HG03432 (cell line): ENCODE data around the gene MPV17L2.
"Not testable (repeated sequence)": the region's sequence is repeated elsewhere in the genome, so short reads cannot be mapped to it uniquely, and the experiment has no call there.

Experiments used
- ATAC-seq: cut with Tn5 transposase; IDR thresholded peaks from one replicate; pipeline ENCODE4 v1.9.1; 2021; ENCODE audit warnings: mild to moderate bottlenecking, moderate library complexity; ENCODE audit not compliant: unreplicated experiment

MPV17L2 gene

DNA sequence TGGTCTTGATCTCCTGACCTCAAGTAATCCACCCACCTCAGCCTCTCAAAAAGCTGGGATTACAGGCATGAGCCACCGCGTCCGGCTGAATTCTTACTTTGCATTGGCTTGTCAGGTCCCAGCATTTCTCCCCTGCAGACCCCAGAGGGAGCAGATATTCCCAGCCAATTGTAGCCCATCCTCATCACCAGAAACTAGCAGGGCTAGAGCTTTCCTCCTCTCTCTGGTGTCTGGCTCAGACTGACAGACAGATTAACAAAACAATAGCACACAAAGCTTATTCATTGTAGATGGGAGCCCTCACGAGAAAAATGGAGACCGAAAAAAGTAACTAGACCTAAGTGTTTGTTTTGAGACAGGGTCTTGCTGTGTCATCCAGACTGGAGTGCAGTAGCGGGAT, 7.5 kb upstream of the MPV17L2 start:
- no peak for ATAC-seq

DNA sequence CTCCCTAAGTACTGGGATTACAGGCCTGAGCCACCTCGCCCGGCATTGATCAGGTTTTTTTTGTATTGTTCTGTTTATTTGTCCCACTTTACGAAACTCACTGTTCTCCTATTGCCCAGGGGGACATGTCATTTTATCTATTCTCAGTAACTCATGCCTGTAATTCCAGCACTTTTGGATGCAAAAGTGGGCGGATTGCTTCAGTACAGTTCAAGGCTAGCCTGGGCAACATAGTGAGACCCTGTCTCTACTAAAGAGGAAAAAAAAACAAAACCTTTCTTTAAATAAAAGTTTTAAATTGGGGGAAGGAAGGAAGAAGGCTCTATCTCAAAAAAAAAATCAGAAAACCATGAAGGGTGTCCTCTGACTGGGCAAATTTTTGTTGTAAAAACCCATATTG, 2.7 kb upstream of the MPV17L2 start:
- no peak for ATAC-seq

DNA sequence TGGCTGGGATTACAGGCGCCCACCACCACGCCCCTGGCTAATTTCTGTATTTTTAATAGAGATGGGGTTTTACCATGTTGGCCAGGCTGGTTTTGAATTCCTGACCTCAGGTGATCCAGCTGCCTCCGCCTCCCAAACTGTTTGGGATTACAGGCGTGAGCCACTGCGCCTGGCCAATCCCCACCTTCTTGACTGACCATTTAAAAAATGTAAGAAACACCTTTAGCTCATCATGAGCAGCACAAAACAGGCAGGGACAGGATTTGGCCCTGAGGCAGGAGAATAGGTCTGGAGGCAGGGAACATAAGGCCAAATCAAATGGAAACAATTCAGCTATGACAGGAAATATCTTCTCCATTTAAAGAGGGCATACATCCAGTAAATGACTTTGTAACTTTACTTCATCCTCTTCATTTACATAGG, 1.4 kb upstream of the MPV17L2 start:
- no peak for ATAC-seq

DNA sequence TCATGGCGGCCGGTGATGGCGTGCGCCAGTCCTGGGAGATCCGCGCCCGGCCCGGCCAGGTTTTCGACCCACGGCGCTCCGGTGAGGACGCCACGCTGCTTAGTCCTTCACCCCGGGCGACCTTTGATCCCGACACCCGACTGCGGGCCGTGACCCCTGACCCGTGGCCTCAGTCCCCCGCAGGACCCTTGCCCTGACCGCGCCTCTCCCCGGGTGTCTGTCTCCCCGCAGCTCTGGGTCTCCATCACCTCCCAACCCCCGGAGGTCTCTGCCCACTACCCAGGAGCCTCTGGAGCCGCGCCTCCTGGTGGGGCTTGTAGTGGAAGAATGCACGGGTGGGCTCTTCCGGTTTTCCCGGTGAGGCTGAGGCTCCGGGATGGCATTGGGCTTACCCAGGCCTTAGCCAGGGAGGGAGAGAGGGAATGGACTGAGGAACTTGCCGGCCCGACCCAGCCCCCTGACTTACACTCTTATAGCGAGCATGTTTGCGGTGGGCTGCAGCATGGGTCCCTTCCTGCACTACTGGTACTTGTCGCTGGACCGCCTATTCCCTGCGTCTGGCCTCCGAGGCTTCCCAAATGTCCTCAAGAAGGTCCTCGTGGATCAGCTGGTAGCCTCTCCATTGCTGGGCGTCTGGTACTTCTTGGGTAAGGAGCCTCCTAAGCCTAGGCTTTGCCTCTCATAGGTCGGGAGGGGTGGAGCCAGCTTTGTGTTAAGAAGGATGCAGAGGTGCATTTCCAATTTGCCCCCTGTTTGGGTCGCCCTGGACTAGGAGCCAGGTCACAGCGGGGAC, 566 bp downstream of the MPV17L2 start:
- no peak for ATAC-seq

DNA sequence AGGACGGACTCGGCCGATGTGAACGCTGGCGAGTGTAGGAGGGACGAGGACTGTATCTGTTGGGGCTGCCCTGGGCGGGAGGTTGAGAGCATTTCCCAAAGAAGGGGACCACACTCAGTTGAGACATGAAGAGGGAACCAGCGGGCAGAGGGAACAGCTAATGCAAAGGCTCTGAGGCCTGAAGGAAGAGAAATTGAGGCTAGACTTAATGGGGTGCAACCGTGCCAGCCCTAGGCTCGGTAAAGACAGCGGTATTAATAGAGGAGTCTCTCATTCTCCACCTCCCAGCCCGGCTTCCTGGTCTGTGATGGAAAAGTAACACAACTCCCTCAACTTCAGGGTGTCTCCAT, 1.1 kb downstream of the MPV17L2 start:
- ATAC-seq = no peak

DNA sequence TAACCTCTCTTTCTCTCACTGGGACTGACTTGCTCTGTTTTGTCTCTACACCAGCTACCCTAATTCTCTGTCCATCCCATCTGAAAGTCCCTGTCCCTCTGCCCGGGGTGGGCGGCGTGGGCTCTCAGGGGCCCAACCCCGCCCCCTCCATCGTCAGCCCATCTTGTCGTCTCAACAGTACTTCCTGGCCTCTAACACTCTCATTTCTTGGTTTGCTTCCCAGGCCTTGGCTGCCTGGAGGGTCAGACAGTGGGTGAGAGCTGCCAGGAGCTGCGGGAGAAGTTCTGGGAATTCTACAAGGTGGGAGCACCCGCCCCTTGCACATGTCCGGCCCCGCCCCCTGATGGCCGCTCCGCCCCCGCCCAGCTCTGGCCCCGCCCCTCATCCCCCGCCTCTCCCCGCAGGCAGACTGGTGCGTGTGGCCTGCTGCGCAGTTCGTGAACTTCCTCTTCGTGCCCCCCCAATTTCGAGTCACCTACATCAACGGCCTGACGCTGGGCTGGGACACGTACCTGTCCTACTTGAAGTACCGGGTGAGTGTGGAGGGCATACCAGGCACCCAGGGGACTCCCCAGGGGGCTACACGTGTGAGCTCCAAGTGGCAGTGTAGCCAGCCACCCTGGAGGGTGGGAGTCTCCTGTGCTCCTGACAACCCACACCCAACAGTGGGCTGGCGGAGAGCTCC, 1.7 kb downstream of the MPV17L2 start:
- ATAC-seq = no peak

DNA sequence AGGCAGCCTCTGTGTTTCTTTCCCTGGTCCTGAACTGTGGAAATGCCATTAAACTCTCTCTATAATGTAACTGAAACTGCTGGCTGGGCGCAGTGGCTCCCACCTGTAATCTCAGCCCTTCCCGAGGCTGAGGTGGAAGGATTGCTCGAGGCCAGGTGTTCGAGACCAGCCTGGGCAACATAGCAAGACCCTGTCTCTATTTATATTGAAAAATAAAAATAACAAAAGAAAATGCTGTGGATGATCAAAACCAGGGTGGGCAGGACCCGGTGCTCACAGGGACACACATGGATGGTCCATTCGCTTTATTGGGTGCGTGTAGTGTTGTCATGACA, 3.5 kb downstream of the MPV17L2 start:
- ATAC-seq = no peak

DNA sequence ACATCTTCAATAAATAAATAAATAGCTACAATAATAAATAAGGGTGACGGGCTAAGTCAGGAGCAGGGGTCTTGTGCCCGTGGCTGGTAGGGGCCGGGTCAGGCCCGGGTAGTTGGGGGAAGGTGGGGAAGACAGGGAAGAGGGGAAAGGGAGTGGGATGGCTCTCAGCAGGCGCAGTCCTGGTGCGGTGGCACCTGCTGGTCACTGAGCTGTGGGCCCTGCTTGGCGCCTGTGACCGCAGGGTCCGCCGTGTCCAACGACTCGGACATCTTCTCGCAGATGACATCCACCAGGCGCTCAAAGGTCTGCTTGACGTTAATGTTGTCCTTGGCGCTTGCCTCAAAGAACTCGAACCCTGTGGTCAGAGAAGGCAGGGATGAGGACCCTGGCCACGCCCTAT, 4.3 kb downstream of the MPV17L2 start:
- ATAC-seq = no peak

DNA sequence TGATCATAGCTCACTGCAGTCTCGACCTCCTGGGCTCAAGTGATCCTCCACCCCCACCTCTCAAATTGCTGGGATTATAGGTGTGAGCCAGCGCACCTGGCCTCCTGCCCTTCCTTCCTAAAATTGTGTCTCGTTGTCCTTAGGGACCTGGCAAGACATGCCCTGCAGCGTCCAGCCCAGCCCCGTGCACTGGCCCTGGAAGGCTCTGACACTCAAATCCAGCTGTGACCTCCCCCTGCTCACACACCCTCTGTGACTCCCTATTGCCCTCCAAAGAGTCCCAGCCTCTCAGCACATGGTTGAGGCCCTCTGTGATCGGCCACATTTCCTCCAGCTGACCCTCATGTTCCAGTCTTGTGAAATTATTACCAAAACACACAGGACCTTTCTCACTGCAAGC, 4.9 kb downstream of the MPV17L2 start:
- ATAC-seq = no peak

DNA sequence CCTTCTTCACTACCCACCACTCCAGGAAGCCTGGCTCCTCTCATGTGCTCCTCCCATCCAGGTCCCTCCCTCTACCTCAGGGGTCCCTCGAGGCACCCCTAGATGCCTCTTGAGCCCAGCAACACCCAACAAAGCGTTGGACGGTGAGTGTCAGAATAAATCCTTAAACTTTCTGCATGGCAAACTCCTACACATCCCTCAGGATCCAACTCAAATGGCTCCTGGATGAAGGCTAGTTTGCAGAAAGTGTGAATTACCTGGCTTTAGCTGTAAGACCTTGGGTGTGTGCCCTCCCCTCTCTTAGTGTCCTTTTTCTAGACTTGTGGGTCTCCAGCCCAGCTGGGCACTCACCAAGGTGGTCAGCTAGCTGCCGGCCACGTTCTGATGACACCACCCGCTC, 5.4 kb downstream of the MPV17L2 start:
- ATAC-seq = no peak

DNA sequence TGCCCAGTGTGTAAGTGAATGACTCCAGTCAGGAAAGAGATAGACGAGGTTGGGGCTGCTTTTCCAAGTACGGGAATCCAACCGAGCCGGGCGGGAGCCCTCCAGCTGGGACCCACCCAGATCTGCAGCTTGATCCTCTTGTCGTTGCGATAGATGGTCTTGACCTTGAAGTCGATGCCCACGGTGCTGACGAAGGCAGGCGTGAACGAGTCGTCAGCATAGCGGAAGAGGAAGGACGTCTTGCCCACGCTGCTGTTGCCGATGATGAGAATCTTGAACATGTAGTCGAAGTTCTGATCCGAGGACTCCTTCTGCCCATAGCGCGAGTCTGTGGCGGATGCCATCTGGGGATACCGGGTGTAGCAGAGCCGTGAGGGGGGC, 9.4 kb downstream of the MPV17L2 start:
- ATAC-seq = no peak

DNA sequence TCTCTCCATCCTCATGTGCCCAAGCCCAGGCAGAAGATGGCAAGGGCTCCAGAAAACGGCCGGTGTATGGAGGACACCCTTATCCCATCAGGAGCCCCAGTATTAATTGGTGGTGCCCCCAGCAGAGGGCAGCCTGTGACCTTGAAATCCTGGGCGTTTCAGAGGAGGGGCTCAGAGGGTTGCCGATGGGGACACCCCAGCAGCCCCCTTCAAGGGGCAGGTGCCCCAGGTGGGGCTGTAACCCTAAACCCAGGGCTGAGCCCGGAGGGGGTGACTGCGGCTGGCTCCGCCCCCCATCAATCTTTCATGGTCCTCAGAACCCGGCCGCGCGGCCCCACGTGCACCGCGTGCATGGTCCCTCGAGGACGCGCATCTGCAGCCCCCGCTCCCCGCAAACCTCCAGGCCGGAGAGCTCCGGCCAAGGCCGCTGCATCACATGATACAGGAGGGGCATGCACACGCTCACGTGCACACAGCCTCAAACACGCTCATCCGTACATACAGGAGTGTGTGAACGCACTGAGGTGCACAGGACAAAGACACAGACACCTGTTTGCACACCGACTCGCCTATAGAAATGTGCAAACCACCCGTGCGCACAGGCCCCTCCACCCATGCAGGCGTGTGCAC, 9.9 kb downstream of the MPV17L2 start:
- no peak for ATAC-seq

DNA sequence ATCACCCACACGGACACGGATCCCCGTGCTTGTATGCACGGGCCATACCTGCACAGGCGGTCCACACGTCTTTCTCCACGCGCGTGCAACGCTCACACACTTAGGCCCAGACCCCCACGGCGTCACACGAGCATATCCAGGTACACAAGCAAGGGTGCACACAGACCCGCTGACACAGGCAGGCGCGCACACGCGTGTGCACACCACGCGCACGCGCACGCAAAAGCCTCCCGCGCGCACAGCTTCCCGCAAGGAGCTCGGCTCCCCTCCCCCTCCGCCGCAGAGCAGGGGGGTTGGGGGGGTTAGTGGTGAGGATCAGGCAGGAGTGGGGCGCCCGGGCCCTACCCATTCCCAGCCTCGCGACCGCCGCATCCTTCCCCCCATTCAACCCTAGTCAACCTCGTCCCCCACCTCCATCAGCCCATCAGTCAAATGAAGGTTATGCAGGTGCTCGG, 10.4 kb downstream of the MPV17L2 start:
- ATAC-seq = no peak

DNA sequence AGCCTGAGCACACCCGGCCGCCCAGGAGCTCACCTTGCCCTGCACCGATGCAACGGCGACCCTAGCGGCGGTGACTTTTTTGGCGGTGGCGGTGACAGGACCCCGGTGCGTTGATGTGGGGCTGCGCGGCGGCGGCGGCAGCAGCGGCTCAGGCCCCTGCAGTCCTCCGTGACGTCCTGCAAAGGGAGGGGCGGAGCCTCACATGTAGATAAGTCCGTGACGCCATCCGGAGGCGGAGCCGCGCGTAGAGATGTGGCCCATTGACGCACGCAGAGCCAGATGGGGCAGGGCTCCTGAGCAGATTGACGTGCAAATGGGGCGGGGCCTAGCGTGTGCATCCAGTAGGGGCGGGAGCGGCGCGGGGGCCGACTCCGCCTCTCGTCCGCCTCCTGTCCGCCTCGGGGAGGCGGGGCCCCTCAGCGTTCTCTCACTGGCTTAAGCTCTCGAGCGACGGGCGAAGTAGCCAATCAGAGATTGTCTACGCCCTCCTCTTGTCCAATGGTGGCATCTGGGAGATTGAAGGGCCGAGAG, 10.9 kb downstream of the MPV17L2 start, which contains the start of gene RAB3A:
RAB3A (minus strand) TSS at position 180 of the 531 bp plus-strand sequence. CDS start 1,302 bp downstream, outside the sequence.
- ATAC-seq = peak; percentile 85

DNA sequence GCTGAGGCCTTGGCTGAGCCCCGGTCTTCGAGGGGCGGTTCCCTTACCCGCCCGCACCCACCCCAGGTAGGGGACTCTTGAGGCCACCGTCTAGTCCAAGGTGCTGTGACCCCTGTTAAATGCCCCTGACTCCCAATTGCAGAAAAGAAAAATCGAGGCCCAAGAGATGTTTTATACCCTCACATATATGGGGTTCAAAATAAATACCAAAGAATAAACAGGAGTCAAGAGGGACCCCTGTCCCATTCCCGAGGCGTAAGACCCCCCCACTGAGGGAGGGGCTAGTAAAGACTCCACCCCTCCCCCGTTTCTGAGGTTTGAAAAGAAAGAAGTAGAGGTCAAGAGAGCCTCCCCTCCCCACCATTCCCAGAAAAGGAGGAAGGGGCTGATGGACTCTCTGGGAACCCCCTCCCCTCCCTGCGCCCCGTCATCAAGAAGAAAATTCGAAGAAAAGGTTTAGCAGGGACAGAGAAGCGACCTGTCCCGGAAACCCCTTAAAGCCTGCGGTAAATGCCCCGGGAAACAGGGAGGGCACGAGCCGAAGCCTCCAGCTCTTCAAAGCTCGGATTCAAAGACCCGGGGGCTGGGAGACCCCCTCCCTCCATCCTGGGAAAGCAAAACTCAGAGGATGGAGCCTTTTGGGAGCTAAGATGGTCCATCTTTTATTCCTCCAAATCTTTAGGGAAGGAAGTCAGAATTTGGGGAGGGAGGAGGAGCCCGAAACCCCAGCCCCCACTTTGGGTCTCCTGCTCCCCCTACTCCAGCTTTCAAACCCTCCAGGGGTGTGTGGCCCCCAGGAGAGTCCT, 11.6 kb downstream of the MPV17L2 start:
- peak; percentile 12 for ATAC-seq

DNA sequence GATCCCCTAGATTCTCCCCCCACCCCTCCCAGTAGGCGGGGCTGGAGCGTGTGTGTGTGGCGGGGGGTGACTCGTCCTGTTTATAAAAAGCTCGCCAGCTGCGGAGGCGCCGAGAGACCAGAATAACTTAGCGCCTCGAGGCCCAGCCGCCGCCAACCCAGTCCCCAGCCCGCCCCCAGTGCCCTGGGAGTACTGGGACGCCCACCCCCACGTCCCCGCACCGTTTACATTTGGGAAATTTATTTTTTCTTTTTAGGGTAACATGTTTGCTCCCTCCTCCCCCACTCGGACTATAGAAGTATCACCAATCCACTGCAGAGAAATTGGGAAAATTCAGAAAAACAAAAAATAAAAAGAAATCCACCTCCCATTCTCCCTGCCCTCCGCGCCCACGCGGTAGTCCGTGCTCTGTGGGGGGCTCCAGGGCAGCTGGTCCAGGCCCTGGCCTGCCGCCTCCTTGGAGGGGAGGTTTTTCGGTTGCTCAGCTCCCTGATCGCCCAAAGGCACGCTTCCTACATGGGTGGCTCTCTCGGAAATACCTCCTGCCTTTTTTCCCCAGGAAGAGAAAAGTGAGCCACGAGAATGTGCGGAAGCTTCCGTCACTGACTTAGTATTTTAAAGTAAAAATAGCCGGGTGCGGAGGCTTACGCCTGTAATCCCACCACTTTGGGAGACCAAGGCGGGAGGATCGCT, 12.3 kb downstream of the MPV17L2 start:
- no peak for ATAC-seq

DNA sequence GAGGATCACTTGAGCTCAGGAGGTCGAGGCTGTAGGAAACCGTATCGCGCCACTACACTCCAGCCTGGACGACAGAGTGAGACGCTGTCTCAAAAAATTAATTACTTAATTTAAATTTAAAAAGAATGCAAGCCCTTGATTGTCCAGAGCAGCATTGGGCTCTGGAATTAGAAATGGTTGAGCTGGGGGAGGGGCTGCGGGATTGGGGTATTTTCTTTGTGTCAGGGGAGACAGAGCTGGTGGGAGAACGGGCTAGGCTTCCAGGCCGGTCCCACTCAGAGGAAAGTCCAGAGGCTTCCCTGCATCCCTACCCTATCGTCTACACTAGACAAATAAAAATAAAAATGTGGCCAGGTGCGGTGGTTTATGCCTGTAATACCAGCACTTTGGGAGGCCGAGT, 13.0 kb downstream of the MPV17L2 start:
- ATAC-seq = no peak

DNA sequence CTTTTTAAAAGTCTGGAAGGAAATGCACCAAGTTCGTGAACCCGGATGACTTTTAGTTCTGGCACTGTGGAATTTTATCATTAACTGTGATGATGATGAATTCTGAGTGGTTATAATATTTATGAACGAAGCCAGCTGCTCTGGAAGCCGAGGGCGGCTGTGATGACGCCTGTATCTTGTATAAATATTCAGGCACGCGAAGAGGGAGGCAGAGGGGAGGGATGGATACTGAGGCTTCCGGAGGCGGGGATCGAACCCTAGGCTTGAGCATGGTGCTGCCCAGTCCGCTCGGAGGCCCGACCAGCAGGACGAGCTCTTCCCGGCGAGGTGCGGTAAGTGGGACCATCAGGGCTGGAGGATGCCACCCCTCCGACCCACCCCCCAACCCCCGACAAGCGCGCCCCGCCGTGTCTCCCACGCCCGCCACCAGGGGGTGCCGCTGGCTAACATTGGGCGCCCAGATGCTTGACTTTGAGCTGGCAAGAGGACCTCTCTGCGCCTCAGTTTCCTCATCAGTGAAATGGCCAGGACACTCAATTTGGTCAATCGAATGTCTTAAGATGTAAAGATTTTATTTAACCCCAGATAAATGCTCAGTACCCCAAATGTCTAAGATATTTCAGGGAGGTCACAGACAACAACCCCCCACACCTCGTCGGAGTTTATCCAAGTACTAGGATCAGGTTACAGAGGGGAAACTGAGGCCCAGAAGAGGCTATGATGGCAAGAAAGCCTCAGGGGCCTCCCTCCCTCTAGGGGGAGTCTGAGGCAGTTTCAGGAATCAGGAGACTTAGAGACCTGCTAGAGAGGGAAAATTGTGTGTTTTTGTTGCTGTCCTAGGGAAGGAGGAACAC, 15.3 kb downstream of the MPV17L2 start:
- no peak for ATAC-seq

DNA sequence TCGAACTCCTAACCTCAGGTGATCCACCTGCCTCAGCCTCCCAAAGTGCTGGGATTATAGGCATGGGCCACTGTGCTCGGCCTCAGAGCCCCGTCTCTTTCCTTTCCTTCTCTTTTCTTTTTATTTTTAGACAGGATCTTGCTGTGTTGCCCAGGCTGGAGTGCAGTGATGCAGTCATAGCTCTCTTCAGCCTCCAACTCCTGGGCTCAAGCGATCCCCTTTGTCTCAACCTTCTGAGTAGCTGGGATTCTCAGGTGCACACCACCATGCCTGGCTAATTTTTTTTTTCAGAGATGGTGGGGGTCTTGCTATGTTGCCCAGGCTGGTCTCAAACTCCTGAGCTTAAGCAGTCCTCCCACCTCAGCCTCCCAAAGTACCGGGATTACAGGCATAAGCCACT, 16.9 kb downstream of the MPV17L2 start:
- ATAC-seq = not testable (repeated sequence)

DNA sequence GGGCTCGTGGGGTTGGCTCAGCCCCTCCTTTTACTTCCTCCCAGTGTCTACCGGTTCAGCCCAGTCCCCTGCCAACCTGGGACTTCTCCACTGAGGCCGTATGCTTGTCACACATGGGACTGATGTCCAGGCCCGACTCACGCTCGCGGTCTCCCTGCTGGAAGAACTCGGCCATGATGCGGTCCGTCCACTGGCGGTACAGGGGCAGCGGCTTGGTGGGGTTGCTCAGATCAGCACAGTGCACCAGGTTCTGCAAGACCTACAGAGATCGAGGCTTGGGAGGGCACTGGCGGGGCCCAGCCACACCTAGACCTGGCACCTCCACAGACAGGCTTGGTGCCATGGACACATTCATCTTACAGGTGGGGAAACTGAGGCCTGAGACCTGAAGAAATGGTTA, 18.7 kb downstream of the MPV17L2 start:
- ATAC-seq = no peak
